ENCODE data around the gene KIAA1671.
A peak's percentile ranks its signal among the peaks of the same experiment; 100 is the strongest.
"Not testable (repeated sequence)": the region's sequence is repeated elsewhere in the genome, so short reads cannot be mapped to it uniquely, and the experiment has no call there.

KIAA1671 gene

GRCh38 chr22:24951942-24952836, at the start of gene KIAA1671:
Gene KIAA1671, plus strand, starts transcription at chr22:24952716. Its CDS starts 75,284 bp downstream, at chr22:25028000.
- DNase-seq = peak; percentile 85

- DNase-seq = no peak
These were observed 46.6 kb upstream of the KIAA1671 start for GRCh38 chr22:24905909-24906308.

- not testable (repeated sequence) for DNase-seq
These were observed 45.4 kb upstream of the KIAA1671 start for GRCh38 chr22:24907101-24907500.

DNA sequence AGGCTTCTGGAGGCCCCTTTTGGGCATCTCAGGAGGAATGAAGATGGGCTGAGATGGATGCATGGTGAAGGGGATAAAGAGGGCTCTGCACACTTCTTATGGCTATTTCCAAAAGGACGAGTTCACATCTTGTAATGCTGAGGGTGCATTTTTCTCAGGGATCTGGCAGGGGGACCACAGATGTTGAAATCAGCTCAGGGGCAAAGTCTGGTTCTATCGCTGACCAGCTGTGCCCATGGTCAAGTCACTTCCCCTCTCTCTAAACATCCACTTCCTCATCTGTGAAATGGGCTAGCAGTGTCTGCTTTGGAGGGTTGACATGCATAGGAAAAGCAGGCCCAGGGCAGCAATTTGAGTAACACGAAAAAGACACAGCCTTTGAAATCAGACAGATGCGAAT, 32.5 kb upstream of the KIAA1671 start:
- no peak for DNase-seq

DNA sequence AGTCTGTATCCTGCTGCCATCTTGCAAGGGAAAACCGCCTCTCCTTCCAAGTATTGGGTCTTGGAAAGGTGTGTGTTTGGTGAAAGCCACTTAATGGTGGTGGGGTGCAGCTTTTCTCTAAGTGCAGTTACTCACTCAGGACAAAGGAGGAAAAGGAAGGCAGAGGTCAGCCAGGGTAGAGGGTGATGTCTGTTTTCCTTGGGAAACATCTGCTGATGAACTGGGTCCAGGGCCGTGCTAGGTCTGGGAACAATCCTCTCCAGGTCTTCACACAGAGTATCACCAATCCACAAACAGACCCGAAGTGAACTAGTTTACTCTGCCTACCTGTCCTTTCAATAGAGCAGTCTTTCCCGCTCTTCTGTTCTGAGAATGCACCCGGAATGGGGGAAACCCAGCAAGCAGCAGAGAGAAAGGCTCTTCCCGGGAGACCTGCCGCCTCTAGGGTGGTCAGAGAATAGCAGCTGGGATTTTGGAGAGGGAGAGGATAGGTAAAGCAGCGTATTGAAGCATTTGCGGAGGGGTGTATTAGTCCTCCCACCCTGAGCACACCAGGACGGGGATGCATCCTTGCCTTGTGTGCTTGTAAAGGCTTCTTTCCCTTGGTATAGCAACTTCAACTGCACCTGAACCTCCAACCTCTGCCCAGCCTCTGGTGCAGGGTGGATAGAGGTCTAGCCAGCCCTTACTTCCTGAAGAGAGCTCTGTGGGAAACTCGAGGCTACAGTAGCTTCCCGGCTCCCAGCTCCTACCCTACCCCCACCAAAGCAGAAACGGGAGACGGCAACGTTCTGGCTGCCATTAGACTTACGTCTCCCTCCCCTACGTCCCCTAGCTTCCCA, 26.7 kb upstream of the KIAA1671 start:
- no peak for DNase-seq

GRCh38 chr22:24926428-24926725, 26.1 kb upstream of the KIAA1671 start:
- DNase-seq = no peak

- no peak for DNase-seq
These were observed 25.5 kb upstream of the KIAA1671 start for GRCh38 chr22:24926849-24927579.

DNA sequence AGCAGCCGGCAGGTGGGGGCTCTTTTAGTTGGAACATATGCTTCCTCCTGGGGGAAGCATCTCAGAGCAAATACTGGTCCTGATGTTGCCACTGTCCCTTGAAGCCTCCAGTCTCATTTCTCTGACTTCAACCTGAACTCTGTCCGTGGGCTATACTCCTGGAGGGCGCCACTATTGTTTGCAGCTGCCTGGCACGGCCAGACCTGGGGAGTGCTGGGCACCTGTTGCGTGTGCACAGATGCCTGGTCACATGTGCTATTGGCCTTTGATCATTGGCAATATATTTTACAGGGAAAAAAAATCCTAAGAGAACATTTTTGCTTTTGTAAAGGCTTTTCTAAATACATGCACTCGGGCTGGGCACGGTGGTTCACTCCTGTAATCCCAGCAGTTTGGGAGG, 24.2 kb upstream of the KIAA1671 start:
- DNase-seq = no peak

- no peak for DNase-seq
These were observed 21.8 kb upstream of the KIAA1671 start for GRCh38 chr22:24930678-24931077.

GRCh38 chr22:24935771-24936483, 16.6 kb upstream of the KIAA1671 start:
- DNase-seq = no peak

GRCh38 chr22:24937114-24937513, 15.4 kb upstream of the KIAA1671 start:
- no peak for DNase-seq

DNA sequence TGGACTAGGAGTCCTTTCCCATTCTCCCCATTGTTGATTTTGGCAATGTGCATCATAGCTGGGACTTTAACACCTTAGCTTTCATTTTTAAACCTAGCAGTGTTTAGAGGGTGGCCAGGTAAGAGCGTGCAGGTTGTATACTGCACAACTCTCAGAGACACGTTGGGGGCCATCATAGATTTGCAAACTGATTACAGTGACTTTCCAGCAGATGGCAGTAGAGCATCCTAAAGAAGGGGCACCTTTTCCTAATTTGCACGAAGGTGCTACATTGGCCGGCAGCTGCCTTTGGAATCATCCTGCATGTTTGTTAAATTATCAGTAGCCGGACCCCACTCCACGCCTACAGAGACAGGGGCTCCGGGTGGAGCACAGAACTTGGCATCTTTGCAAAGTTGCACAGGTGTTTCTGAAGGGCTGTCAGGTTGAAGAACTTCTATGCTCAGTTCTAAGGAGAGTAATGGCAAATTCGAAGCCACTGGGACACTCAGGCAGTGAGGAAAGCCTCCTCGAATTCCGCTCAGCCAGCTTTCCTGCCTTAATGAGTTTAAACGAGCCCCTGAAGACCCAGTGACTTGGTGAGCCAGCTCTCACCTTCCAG, 13.7 kb upstream of the KIAA1671 start:
- DNase-seq = no peak

GRCh38 chr22:24942301-24942700, 10.2 kb upstream of the KIAA1671 start:
- no peak for DNase-seq

DNA sequence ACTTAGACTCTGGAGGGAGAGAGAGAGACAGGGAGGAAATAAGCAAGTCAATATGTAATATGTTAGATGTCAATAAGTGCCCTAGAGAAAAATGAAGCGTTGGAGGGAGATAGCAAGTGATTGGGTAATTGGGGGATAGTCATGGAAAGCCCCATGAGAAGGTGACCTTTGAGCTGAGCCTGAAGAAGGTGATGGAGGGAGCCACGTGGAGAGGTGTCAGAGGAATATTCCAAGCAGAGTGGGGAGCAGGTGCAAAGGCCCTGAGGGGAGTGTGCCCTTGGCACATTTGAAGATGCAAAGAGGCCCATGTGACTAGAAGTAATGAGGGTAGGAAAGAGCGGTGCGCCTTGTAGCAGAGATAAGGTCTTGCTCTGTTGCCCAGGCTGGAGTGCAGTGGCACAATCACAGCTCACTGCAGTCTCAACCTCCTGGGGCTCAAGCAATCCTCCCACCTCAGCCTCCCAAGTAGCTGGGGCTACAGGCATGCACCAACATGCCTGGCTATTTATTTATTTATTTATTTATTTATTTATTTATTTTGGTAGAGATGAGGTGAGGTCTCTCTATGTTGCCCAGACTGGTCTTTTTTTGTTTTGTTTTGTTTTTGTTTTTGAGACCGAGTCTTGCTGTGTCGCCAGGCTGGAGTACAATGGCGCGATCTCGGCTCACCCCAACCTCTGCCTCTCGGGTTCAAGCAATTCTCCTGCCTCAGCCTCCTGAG, 8.1 kb upstream of the KIAA1671 start:
- no peak for DNase-seq

DNA sequence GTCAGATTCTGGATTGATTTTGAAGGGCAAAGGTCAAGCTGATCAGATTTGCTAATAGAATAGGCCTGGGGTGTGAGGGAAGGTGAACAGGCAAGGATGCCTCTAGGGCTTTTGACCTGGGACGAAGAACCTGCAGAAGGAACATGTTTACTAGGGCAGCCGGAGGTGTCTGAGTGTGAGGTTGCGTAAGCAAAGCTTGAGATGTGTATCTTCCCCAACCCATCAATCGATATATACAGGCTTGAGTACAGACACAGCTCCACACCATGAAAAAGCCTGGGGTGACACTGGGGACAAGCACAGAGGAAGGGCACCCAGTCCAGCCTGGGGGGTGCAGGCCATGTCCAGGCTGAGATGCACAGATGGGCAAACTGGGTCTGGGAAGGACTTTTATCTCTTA, 7.1 kb upstream of the KIAA1671 start:
- no peak for DNase-seq

- DNase-seq = no peak
These were observed 5.1 kb upstream of the KIAA1671 start for GRCh38 chr22:24947383-24947782.

DNA sequence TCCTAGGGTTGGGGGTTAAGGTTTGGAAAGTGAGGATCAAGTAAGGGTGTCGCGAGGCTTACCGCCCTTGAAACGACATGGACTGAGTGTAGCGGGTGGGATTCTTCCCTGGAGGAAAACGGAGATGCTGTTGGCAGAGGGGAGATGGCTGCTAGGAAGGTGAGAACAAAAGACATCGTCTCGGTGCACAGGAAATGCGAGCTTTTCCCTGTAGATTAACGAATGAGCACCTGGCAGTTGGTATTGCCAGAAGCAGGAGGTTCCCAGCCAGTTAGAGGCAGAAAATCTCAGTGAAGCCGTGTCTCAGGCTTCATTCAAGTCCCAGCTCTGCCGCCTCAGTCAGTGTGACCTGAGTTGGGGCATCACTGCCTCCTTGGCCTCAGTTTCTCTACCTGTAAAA, 4.6 kb upstream of the KIAA1671 start:
- no peak for DNase-seq

DNA sequence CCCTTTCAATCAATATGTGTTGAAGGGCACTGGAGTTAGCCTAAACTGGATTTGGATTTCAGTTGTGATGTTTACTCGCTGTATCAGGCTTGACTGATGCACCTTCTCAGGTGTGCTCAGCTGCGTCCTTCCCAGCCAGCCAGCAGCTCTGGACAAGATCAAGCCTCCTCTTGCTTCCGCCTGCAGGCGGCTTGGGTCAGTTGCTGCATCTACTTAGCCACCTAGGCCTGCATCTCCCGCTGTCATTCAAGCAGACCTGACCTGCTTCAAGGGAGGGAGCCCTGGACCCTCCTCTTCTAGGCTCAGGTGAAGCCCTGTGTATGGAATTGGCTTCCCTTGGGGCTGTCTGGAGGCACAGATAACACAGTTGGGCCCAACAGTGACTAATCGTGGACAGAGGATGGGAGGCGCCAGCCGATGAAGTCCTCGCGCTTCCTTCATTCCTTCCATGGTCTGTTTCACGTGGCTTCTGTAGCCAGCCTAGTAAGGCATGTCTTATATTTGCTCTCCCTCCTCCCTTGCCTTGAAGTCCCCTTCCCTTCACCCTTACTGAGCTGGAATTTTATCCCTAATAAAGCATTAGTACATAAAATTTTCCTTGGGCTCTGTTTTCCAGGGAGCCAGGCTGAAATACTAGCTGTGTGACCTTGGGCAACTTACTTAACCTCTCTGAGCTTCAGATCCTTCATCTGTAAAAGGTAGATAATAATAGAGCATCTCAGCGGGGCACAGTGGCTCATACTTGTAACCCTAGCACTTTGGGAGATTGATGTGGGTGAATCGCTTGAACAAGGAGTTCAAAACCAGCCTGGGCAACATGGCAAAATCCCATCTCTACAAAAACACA, 3.9 kb upstream of the KIAA1671 start:
- DNase-seq = no peak

DNA sequence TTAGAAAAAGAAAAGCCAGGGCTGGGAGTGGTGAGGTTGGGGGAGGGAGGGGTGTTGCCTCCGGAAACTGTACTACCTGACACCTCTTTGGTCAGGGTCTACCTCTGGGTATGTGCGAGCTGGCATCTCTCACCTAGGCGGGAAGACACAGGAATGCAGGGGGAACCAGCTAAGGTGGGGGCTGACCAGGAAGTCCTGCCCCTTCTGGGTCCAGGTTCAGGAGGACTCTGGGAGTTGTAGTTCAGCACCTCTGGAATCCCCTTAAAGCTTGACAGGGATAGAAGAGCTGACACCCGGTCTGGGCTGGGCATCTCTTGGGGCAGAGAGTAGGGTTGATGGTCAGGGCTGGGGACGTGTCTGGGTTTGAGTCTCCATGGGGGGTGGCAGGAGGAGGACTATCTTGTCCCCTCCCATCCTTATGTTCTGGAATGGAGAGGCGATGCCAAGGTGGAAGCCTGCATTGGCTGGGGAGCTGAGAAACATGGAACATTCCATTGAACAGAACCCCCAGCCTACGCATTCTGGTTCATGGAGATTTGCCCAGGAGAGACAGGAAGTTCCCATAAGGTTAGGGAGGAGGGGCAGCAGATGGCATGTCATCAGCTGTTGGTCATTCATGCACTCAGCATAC, 2.1 kb upstream of the KIAA1671 start:
- no peak for DNase-seq

DNA sequence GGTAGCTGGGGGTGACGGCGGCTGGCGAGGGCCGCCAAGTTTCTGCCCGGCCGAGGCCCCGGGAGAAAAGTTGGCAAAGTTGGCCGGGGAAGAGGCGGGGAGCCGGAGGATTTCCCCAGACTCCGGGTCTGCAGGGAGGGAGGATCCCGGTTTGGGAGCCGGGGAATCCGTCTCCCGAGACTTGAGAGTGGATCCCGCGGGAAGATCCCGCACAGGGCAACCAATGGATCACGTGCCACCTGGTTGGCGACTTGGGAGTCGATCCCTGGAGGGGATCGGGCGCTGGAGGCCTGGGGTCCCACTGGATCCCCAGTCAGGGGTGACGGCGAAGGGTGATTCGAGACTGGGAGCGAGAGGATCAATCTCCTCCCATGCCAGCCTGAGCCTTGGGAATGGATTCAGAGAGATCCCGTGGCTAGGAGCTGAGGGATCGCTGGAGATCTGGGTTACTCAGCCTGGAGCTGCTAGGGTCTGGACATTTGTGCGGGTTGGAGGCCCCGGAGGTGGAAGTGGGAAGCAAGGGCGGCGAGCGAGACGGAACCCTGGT, 394 bp downstream of the KIAA1671 start:
- no peak for DNase-seq

Data from CD4-positive, alpha-beta T cell treated with Interleukin-15 for 1 hour (primary cell).